HG02759 (cell line): ENCODE results near the gene KRT74.

Experiments
- ATAC-seq: cut with Tn5 transposase; IDR thresholded peaks from one replicate; pipeline ENCODE4 v1.9.1; 2021; ENCODE audit warnings: mild to moderate bottlenecking, moderate library complexity; ENCODE audit not compliant: unreplicated experiment

KRT74 gene

GRCh38 chr12:52539821-52540173, 33.8 kb downstream of the KRT74 start:
- ATAC-seq = no peak

DNA sequence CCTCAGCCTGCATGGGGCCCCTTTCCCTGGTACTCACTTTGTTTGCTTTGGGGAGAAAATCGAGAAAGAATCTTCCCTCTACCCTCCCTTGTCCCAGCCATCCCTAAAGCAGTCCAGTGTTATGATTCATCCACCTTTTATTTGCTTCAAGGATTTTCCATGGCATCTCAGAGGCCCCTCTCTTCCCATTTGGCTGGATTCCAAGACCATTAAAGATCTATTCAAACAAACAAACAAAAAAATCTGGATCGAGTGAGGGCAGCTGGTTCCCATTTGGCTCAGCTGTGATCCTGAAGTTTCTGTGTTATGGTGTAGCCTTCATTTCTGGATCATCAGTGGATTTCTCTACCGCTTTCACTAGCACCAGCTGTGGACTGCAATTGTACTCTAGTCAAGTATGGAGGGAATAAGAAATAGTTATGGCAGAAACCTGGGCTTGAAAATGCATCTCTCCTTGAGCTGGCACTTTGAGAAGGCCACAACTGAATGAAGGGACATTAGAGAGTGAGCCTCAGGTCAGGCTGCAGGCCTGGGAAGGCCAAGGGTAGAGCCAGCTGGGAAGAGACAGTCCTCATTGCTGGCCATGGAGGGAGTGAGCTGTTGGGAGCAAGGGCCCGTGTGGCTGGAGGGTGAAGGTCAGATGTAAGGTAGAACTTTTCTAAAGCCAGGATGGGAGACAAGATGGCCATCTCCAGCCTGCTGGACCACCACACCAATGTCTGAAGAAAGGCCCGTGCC, 34.4 kb downstream of the KRT74 start:
- no peak for ATAC-seq

DNA sequence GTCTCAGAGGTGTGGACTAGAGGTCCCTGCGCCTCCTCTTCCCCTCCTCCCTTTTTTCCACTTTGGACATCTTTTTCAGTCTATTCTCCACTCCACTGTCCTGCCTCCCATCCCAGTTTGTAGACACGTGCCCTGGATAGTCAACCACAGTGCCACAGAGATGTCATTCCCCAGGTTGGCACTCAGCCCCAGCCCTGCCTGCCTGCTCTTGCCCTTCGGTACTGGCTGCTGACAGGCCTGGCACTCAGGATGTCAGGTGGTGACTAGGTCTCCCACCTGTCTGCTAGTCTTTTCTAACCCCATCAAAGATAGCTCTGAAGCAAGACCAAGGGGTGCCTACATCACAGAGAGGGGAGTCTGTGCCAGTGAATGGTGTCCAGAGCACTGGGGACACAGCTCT, 36.5 kb downstream of the KRT74 start:
- no peak for ATAC-seq

DNA sequence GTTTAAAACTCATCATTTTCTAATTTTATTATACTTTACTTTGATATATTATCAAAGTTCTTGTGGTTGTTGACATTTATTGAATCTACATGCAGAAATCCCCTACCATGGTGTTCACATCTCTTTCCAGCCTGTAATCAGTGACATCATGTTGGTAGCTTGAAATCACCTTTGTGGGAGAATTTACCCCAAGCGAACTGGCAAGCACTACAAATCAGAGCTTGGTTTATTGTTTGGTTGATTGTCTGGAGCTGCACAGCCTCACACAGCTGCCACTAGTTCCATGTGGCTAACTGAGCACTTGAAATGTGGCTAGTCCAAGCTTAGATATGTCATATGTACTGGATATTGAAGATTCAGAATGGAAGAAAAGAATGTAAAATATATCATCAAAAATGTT, 38.1 kb downstream of the KRT74 start:
- no peak for ATAC-seq

DNA sequence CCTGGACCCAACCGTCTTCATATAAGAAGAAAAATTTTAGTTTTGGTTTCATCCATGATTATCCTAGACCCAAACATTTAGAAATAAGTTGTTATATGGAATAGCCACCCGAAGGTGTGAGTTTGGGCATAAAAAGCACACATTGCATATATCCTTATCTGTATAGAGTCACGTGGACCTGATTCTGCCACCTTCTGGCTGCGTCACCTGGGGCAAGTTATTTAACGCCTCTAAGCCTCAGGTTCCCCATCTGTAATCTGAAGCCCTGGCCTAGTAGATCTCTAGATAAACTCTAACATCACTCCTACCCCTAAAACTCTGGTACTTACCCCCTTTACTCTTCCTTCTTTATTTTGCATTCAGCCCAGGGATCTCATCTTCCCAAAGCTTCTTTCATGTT, 39.2 kb downstream of the KRT74 start:
- ATAC-seq = no peak

DNA sequence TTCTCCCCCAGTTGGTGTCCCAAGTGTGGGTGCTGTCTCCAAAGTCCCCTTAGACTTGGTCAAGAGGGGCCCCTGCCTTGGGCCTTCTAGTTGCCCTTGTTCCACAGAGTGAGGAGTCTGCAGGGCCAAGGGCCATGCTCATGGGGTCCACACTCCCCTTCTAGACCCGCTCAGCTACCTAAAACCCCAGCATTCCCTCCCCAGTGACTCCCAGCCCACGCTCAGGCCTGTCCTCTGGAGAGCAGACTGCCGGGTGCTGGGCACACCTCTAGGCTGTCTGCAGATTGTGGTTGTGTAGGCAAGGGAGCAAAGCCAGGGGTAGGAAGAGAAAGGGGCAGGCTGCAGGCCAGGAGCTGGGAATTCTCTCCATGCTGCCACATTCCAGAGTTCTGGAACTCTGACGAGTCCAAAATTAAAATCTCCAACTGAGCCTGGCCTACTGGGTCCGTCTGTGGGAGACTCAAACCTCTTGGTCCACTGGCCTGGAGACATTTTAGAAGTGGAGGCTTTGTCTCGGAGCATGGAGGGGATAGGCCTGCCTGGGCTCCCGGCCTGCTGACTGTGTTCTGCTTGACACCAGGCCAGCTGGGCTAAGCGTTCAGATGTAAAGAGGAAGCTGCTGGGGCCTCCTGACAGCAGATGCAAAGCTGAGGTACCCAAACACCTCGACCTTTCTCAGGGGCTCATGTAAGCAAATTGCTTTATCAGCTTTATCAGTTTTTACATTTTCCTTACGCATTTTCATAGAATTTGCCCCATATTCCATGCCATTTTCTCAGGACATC, 39.8 kb downstream of the KRT74 start:
- no peak for ATAC-seq

DNA sequence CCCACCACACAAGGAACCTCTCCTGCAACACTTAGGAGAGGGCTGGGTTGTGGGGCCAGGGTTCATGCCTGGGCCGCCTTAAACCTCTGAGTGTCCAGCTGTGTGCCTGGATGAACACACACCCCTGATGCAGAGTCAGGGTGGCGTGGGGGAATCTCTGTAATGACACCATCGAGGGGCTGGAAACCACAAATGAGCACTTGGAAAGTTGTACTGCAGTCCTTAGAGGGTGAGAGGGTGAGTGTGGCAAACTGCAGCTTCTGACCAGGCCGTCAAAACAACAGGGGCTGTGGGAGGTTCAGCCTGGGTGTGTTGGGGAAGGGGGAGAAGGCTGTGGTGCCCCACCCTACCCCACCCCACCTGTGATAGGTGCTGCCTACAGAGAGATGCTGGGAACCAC, 41.0 kb downstream of the KRT74 start:
- no peak for ATAC-seq

- no peak for ATAC-seq
Measured at GRCh38 chr12:52531566-52532300, 41.9 kb downstream of the KRT74 start.

GRCh38 chr12:52530905-52531304, 42.7 kb downstream of the KRT74 start:
- ATAC-seq = no peak

DNA sequence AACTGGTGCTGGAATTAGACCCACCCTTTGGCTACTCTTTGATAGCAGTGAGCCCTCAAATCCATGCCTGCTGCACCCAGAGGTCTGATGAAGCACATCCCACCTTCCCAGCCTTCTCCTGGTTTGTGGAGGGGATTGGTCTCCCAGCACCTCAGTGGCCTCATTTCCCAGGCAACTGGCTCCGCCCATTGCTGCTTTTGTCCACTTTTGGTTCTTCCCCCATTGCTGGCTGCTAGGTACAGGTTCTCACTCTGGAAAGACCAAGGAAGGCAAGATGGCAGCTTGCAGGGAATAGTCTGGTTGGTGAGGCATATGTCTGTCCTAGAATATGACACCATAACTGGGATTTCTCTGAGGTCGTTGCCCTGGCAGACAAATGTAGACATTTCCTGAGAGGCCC, 43.3 kb downstream of the KRT74 start:
- no peak for ATAC-seq

- ATAC-seq = no peak
Measured at GRCh38 chr12:52529846-52530245, 43.8 kb downstream of the KRT74 start.

- ATAC-seq = no peak
Measured at GRCh38 chr12:52529417-52529816, 44.2 kb downstream of the KRT74 start.

- ATAC-seq = no peak
Measured at GRCh38 chr12:52528641-52529143, 45.0 kb downstream of the KRT74 start.

DNA sequence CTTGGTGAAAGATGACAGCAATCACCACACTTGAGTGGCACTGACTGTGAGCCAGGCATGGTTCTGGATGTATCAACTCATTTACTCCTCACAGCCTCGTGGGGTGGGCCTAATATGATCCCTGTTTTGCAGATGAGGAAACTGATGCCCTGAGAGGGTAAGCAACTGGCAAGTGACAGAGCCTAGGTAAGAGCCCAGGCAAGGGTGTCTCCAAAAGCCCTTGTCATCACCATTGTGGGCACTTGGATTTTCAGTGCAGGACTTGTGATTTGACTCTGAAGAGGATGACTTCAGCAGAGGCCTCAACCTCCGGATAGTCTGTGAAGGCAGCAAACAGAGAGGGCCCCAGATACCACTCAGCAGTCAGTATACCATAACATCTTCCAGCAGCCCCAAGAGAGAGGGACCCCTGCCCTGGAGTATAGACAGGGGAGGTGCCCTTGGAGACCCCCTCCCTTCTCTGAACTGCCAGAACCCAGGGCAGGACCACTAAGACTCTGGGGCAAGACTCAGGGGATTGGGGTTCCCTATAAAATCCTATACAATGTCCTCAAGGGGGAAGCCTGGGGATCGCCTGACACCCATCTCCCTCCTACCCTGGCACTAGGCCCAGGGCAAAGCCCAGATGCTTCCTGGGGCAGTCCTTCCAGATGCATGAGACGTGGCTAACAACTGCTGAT, 46.4 kb downstream of the KRT74 start:
- ATAC-seq = no peak

DNA sequence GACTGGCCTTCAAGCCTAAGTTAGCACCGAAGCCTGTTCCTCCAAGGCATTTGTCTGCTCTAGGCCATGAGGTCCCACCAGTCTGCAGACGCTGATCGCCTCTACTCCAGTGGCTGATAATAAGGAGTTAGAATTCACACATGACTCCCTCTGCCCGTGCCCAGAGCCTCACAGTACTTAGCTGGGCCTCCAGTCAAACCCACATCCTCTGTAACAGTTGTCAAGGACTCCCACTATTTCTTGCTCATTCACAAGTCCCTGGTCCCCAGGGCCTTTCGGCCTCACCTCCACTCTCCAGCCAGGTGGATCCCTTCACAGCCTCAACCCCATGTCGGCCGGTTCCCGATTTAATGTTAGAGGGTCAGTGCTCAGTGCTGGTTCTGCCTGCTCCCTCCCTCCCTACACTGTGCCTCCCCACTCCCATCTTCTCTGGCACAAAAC, 47.1 kb downstream of the KRT74 start:
- no peak for ATAC-seq

DNA sequence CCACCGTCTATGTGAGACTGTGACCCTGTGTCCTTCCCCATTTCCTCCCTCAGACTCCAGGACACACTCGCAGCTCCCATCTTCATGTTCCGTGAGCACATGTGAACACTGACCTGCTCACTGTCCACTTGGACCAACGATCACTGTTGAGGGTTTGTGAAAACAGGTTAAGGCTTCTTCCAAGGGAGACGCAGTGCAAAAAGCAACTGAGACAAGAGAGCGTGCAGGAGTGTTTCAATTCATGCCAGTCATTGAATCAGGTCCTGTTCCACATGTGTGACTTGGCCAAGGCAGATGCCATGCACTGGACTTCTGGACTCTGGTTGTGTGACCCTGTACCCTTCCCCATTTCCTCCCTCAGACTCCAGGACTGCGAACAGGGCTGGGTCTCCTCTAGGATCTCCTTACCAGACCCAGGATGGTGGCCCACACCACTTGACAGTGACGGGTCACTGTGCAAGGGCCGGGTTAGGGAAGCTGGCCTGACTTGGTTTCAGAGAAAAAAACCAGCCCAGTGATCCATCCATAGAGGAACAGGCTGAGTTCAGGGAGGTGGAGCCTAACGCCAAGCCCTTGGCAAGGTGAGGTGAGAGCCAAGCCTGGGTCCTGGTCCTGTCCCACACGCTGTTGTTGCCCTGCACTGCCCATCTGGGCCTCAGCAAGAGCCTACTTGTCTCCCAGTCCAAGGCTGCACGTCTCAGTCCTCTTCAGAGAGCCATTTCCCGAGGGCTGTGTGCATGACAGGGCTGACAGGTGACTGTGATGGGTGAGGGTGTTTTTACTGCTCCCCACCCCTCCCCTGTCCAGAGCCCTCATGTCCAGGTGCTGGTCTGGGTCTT, 47.8 kb downstream of the KRT74 start:
- no peak for ATAC-seq

DNA sequence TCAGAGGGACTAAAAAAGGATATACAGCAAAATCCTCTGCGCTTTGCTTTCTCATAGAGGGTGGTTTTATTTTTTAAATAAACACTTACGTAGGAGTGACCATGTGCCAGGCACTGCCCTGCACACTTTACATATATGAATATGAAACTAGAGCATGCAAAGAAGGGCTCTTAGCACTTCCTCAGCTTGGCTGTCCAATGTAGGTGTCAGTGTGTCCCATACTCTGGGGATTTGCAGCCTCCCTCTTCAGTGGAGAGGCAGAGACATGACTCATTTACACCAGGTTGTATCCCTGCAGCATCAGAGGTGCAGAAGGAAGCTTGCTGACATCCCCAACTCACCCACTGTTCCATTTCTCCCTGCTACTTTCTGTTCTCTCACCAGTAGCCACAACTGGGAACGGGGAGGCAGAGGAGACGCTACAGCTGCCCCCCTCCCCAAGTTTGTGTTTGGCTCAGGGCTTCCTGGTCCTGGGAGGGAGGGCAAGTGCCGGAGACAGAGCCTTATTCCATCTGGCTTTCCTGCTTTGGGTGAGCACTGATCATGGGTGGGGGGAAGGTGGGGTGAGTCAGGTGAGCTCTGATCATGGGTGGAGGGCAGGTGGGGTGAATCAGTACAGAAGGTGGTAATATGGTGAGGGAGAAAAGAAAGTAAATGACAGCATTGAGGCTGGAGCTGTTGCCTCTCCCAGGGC, 48.6 kb downstream of the KRT74 start:
- no peak for ATAC-seq

GRCh38 chr12:52524241-52524897, 49.3 kb downstream of the KRT74 start:
- ATAC-seq = no peak

DNA sequence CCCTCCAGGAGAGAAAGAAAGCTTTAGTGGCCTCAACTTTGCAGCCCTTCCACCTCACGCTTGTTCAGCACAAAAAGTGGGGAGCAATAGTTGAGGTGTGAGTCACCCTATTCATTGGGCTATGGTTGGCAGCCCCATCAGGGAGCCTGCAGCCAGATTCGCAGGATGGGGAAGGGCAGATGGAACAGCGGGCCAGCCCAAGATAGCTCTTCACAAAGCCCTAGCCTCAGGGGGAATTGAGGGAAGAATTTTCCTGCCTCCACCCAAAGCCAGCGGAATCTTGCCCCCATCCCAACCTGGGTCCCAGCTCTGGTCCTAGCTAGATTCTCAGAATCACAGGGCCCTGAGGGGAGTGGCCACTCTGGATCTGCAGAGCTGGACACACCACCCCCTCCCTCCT, 49.8 kb downstream of the KRT74 start:
- ATAC-seq = no peak
